Caco-2 (cell line): ENCODE measurements around the gene PHYHD1. TPM values are rescaled to one million over a fixed set of nuclear protein-coding genes. Genes with fewer than 3 reads are reported as not detected.

ENCODE experiments used
- BruUV-seq: library from RNA; stranded (reverse); fragments of 400-500 nt; replicated peaks from 2 replicates; lab custom pipeline; 2021; lab: Mats Ljungman, UMichigan
- CTCF ChIA-PET: fragments of 300-600 bp; sonication (Branson Sonifier 250); formaldehyde crosslinking; loops from one replicate; lab custom pipeline; 2022; ENCODE audit warnings: antibody characterized with exemption; lab: Charles Lee
- POLR2A ChIA-PET: fragments of 300-600 bp; sonication (Branson Sonifier 250); formaldehyde crosslinking; loops from one replicate; lab custom pipeline; 2022; ENCODE audit warnings: antibody characterized with exemption; lab: Charles Lee
- DNase-seq, 2 experiments: peaks; one replicate each; pipeline versions ENCODE4 v3.0.0 to v3.0.0-alpha.2; 2020 to 2022
- H3K27me3 ChIP-seq: replicated peaks from 2 replicates; pipeline ENCODE4 v1.6.0; 2011; ENCODE audit warnings: low read length; ENCODE audit not compliant: control insufficient read depth, insufficient read depth
- H3K36me3 ChIP-seq: 2 replicates; pipeline ENCODE4 v1.5.1; 2011; ENCODE audit warnings: low read length; ENCODE audit not compliant: control insufficient read depth, insufficient read depth
- H3K4me1 ChIP-seq: fragments of 250-450 bp; sonication (Bioruptor Pico); 2 replicates; pipeline ENCODE4 v1.5.1; 2020; ENCODE audit warnings: mild to moderate bottlenecking
- H3K4me3 ChIP-seq: 2 replicates; pipeline ENCODE4 v1.5.1; 2011; ENCODE audit warnings: low read depth, mild to moderate bottlenecking, control low read depth, low read length
- H3K9me3 ChIP-seq: fragments of 250-450 bp; sonication (Bioruptor Pico); 2 replicates; pipeline ENCODE4 v1.5.1; 2020; ENCODE audit warnings: mild to moderate bottlenecking, moderate library complexity
- H3K27ac Mint-ChIP-seq: one replicate; pipeline ENCODE4 v1.8.0; 2022; ENCODE audit warnings: mixed read lengths; ENCODE audit not compliant: unreplicated experiment
- H3K27me3 Mint-ChIP-seq: one replicate; pipeline ENCODE4 v1.8.0; 2022; ENCODE audit warnings: mixed read lengths; ENCODE audit not compliant: insufficient read depth, unreplicated experiment
- H3K36me3 Mint-ChIP-seq: one replicate; pipeline ENCODE4 v1.8.0; 2022; ENCODE audit warnings: mild to moderate bottlenecking, mixed read lengths; ENCODE audit not compliant: insufficient read depth, unreplicated experiment
- H3K4me1 Mint-ChIP-seq: one replicate; pipeline ENCODE4 v1.8.0; 2022; ENCODE audit warnings: low read depth, mixed read lengths; ENCODE audit not compliant: unreplicated experiment
- H3K4me3 Mint-ChIP-seq: one replicate; pipeline ENCODE4 v1.8.0; 2022; ENCODE audit warnings: mild to moderate bottlenecking, moderate library complexity, mixed read lengths; ENCODE audit not compliant: unreplicated experiment
- H3K9me3 Mint-ChIP-seq: one replicate; pipeline ENCODE4 v1.8.0; 2022; ENCODE audit warnings: mixed read lengths; ENCODE audit not compliant: unreplicated experiment
- intact Hi-C: fragments of 100-400 bp; cut with micrococcal nuclease; formaldehyde crosslinking; loops from one replicate; pipeline ENCODE4 v1.10.0; 2022; ENCODE audit not compliant: unreplicated experiment
- total RNA-seq: library from RNA; stranded (reverse); gene quantifications from 2 replicates; pipeline ENCODE4 v1.2.3, GENCODE V29; 2022
- TF ChIP-seq, protein P1 (sequence below), 2 experiments: fragments of 200-600 bp in 1 of 2; IDR thresholded peaks; 1 replicate in 1 of 2; 2 replicates in 1 of 2; pipeline versions ENCODE4 v1.5.1 to v1.8.0; 2011 to 2022; ENCODE audit warnings: antibody characterized with exemption in 1 of 2, control low read depth in 1 of 2, inconsistent platforms in 1 of 2, low read depth in 1 of 2, low read length in 1 of 2, mild to moderate bottlenecking in 1 of 2, moderate library complexity in 1 of 2; ENCODE audit not compliant: insufficient read depth in 1 of 2, severe bottlenecking in 1 of 2, unreplicated experiment in 1 of 2

PHYHD1 gene
- total RNA-seq, 1 experiment from 2014 or later = 0.59 TPM

DNA sequence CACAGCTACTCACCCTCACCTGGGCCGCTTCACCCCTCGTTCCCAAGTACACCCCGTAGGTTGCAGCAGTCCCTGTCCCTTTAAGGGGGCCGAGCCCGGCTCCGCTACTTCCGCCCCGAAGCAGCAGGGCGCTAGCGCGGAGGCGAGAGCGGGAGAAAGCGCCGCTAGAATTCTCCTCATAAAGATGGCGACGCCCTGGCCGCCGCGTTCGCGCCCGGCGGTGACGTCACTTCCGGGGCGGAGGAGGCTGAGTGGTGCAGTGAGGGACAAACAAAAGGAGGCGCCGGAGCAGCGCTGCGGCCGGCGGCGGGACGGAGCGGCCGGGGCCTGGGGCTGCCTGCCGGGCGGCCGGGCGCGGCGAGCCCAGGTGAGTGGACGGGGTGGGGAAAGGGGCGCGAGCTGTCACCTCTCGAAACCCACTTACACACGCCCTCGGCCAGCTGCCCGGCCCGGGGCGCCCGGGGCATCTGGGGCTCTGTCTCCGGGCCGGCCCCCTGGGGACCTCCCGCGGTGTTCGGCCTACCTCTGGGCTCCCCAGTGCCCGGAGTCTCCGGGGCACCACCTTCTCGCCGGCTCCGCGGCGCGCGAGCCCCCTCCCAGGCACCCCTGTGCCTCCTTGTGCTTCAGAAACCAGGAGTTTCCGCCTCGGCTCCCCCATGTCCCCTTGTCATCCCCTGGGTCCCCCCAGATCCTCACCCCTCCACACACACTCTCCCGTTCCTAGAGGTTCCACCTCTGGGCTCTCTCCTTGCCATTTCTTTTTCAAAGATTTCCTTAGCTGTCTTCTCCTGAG, 38.7 kb upstream of the PHYHD1 start, which contains the start of the genes KYAT1 and LRRC8A:
TSS of gene KYAT1 (minus strand) at position 67 of the 793 bp plus-strand sequence. CDS start 36,545 bp downstream, outside the sequence.
TSS of gene LRRC8A (plus strand) at position 250 of the 793 bp plus-strand sequence. CDS start 25,032 bp downstream, outside the sequence.
- peaks cover 6% of the 10 kb centered on the region for H3K4me1 Mint-ChIP-seq
- POLR2A ChIA-PET = no interaction called here
- H3K36me3 Mint-ChIP-seq = peaks cover 28% of the 10 kb centered on the region
- Histone ChIP-seq H3K27me3 (no peaks in the 10 kb centered on the region), H3K4me1 (peaks cover 16% of the 10 kb centered on the region), H3K4me3 (peak within 1 kb of the TSS; percentile 69), H3K9me3 (no peaks in the 10 kb centered on the region), H3K36me3 (peaks cover 2% of the 10 kb centered on the region; the same call in 1 of the 2 replicates)
- no peaks in the 10 kb centered on the region for H3K9me3 Mint-ChIP-seq
- H3K4me3 Mint-ChIP-seq = peak within 1 kb of the TSS; percentile 97
- intact Hi-C loops = loop anchor here (1.0 to 5.0 kb wide), 3 partner anchors 19 to 65 kb away; partner anchors contain the start of gene ENDOG
- CTCF ChIA-PET = interaction anchor here (1.0 to 1.7 kb wide), 2 partner anchors 48 to 64 kb away, joined by 3 to 6 read pairs (median 3); partner anchors contain the start of gene ENDOG
- TF ChIP-seq, protein P1, sequence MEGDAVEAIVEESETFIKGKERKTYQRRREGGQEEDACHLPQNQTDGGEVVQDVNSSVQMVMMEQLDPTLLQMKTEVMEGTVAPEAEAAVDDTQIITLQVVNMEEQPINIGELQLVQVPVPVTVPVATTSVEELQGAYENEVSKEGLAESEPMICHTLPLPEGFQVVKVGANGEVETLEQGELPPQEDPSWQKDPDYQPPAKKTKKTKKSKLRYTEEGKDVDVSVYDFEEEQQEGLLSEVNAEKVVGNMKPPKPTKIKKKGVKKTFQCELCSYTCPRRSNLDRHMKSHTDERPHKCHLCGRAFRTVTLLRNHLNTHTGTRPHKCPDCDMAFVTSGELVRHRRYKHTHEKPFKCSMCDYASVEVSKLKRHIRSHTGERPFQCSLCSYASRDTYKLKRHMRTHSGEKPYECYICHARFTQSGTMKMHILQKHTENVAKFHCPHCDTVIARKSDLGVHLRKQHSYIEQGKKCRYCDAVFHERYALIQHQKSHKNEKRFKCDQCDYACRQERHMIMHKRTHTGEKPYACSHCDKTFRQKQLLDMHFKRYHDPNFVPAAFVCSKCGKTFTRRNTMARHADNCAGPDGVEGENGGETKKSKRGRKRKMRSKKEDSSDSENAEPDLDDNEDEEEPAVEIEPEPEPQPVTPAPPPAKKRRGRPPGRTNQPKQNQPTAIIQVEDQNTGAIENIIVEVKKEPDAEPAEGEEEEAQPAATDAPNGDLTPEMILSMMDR (IDR thresholded peaks at IDR 0.05; ENCODE audit: insufficient read depth in 1 of 2, low read depth in 1 of 2, low read length in 1 of 2, severe bottlenecking in 1 of 2, unreplicated experiment in 1 of 2) = peak in 1 of 2 experiments; percentile 1
- peak; percentile 95 to 97 for DNase-seq
- BruUV-seq = no TSS peak
- H3K27me3 Mint-ChIP-seq = no peaks in the 10 kb centered on the region
- H3K27ac Mint-ChIP-seq = peak within 1 kb of the TSS; percentile 96

DNA sequence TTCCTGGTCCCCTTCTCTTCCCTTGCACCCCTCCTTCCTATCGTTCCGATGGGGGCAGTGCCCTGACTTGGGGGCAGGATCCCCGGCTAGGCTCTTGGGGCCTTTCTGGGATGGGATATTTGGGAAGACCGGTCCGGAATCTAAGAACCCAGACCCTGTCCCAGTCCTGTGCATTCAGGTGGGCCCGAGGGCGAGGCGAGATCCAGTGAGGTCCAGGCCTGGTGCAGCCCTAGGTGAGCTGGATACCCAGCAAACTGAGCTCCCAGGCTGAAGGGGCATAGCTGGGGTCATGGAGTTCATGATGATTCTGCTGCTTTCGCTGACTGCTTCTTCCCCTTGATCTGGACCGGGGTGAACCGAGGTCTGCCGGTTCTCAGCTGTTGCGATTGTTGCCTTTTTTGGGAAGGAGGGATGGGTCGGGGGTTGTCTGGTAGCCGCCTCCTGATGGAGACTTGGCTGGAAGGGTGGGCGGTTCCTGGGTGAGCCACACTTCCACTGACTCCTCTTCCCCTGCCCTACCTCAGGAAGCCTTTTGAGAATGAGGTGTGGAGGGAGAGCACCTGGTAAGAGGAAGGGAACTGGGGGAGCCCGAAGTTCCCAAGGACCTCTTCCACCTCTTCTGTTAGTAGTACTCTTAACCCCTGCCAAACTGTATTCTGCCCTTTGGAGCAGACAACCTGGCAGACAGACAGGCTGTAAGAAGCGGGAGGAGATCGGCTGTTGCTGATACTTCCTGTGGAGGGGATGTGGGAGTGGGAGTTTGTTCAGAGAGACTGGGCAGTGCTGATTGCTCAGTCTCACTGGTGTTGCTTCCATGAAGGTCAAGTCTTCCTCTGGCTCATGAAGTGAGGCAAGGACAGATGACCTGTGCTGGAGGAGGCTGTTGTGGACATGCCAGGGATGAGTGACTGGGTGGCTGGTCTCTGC, 37.8 kb upstream of the PHYHD1 start:
- intact Hi-C loops = loop anchor here (5.0 kb wide), 1 partner anchor 66 kb away; the partner anchor contains the start of gene ENDOG
- ChIA-PET CTCF (interaction anchor here (1.0 kb wide), 1 partner anchor 65 kb away, joined by 3 read pairs; the partner anchor contains the start of gene ENDOG), POLR2A (interaction anchor here (0.6 kb wide), 1 partner anchor 57 kb away, joined by 4 read pairs; no protein-coding TSS in a partner anchor)
- Mint-ChIP-seq H3K4me3 (peak overlapping the region; percentile 97), H3K4me1 (peaks cover 6% of the 10 kb centered on the region), H3K9me3 (no peaks in the 10 kb centered on the region), H3K27ac (peak overlapping the region; percentile 96), H3K27me3 (no peaks in the 10 kb centered on the region), H3K36me3 (peaks cover 28% of the 10 kb centered on the region)
- TF ChIP-seq, protein P1 (IDR thresholded peaks at IDR 0.05; ENCODE audit: insufficient read depth in 1 of 2, low read depth in 1 of 2, low read length in 1 of 2, severe bottlenecking in 1 of 2, unreplicated experiment in 1 of 2) = no peak
- Histone ChIP-seq H3K27me3 (no peaks in the 10 kb centered on the region), H3K4me1 (peaks cover 10% of the 10 kb centered on the region), H3K9me3 (no peaks in the 10 kb centered on the region), H3K4me3 (peak overlapping the region; percentile 69), H3K36me3 (peaks cover 2% of the 10 kb centered on the region; the same call in 1 of the 2 replicates)
- DNase-seq = no peak
- BruUV-seq = TSS peak; percentile 28
